Activated CD4-positive, alpha-beta T cell treated with anti-CD3 and anti-CD28 coated beads, Interleukin-2, amount 10 ng/mL, durations not matched to agents 7 days and 5 days (primary cell): ENCODE data around the gene SLC4A8. TPM values are rescaled to one million over a fixed set of nuclear protein-coding genes. Genes with fewer than 3 reads are reported as not detected.

Source experiments
- CTCF ChIA-PET: fragments of 350-600 bp; sonication (Branson Sonifier 250); formaldehyde crosslinking; loops from one replicate; lab custom pipeline; 2021; ENCODE audit warnings: antibody characterized with exemption; lab: Charles Lee
- POLR2A ChIA-PET: fragments of 350-600 bp; sonication (Branson Sonifier 250); formaldehyde crosslinking; loops from one replicate; lab custom pipeline; 2021; ENCODE audit warnings: antibody characterized with exemption; lab: Charles Lee
- DNase-seq: peaks from one replicate; pipeline ENCODE4 v3.0.0-alpha.2; 2020
- H3K27ac Mint-ChIP-seq: one replicate; pipeline ENCODE4 v1.8.0; 2021; ENCODE audit warnings: mild to moderate bottlenecking, moderate library complexity, mixed read lengths
- H3K27me3 Mint-ChIP-seq: one replicate; pipeline ENCODE4 v1.8.0; 2021; ENCODE audit warnings: mixed read lengths
- H3K36me3 Mint-ChIP-seq: one replicate; pipeline ENCODE4 v1.8.0; 2021; ENCODE audit warnings: low read depth, mixed read lengths
- H3K4me1 Mint-ChIP-seq: one replicate; pipeline ENCODE4 v1.8.0; 2021; ENCODE audit warnings: mixed read lengths
- H3K4me3 Mint-ChIP-seq: one replicate; pipeline ENCODE4 v1.8.0; 2021; ENCODE audit warnings: mild to moderate bottlenecking, moderate library complexity, mixed read lengths
- H3K9me3 Mint-ChIP-seq: one replicate; pipeline ENCODE4 v1.8.0; 2021; ENCODE audit warnings: mixed read lengths
- total RNA-seq, 2 experiments: library from RNA; stranded (reverse); gene quantifications; one replicate each; pipeline ENCODE4 v1.2.3, GENCODE V29; 2021

Gene SLC4A8
- total RNA-seq, 2 experiments from 2014 or later = 2.9 to 4.4 TPM

DNA sequence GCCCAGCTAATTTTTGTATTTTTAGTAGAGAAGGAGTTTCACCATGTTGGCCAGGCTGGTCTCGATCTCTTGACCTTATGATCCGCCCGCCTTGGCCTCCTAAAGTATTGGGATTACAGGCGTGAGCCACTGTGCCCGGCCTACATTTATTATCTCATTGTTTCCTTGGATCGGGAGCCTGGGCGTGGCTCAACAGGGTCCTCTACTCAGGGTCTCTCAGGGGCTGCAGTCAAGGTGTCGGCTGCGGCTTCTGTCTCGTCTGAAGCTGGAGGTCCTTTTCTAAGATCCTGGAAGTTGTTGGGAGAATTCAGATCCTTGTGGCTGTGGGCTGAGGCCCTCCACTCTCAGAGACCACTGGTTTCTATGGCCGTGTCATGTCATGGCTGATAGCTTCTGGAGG is 100.9 kb downstream of the SLC4A8 start:
- H3K4me3 Mint-ChIP-seq = no peak overlapping the region

DNA sequence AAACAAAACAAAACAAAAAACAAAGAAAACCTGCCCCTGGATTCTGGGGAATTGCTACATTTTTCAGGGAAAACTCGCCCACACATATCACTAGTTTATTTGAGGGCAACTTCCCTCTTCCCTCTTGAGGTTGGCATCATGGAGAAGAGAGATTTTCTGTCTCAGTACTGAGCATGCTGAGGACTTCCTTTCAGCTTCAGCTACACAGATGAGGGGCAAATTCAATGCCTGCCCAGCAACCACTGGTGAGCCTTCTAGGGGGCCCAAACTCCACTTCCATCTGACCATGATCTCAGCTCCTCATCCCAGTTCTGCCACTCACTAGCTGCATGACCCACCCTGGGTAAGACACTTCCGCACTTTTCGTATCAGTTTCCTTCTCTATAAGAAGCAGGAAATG is 103.3 kb downstream of the SLC4A8 start:
- H3K36me3 Mint-ChIP-seq = no peaks in the 10 kb centered on the region
- DNase-seq = no peak
- H3K27me3 Mint-ChIP-seq = peaks cover 6% of the 10 kb centered on the region
- peaks cover 8% of the 10 kb centered on the region for H3K4me1 Mint-ChIP-seq
- H3K4me3 Mint-ChIP-seq = no peak overlapping the region
- no peak overlapping the region for H3K27ac Mint-ChIP-seq
- H3K9me3 Mint-ChIP-seq = no peaks in the 10 kb centered on the region
- CTCF ChIA-PET = interaction anchor here (1.2 to 1.5 kb wide), 2 partner anchors 9 to 23 kb away, joined by 3 to 4 read pairs; no protein-coding TSS in a partner anchor
- POLR2A ChIA-PET = no interaction called here

More for the DNA sequence above, 100.9 kb downstream of the SLC4A8 start:
- no peaks in the 10 kb centered on the region for H3K4me1 Mint-ChIP-seq
- no peaks in the 10 kb centered on the region for H3K9me3 Mint-ChIP-seq
- DNase-seq = no peak
- H3K36me3 Mint-ChIP-seq = no peaks in the 10 kb centered on the region
- POLR2A ChIA-PET = no interaction called here
- H3K27ac Mint-ChIP-seq = no peak overlapping the region
- no peaks in the 10 kb centered on the region for H3K27me3 Mint-ChIP-seq
- CTCF ChIA-PET = interaction anchor here (1.7 kb wide), 1 partner anchor 12 kb away, joined by 3 read pairs; no protein-coding TSS in a partner anchor

DNA sequence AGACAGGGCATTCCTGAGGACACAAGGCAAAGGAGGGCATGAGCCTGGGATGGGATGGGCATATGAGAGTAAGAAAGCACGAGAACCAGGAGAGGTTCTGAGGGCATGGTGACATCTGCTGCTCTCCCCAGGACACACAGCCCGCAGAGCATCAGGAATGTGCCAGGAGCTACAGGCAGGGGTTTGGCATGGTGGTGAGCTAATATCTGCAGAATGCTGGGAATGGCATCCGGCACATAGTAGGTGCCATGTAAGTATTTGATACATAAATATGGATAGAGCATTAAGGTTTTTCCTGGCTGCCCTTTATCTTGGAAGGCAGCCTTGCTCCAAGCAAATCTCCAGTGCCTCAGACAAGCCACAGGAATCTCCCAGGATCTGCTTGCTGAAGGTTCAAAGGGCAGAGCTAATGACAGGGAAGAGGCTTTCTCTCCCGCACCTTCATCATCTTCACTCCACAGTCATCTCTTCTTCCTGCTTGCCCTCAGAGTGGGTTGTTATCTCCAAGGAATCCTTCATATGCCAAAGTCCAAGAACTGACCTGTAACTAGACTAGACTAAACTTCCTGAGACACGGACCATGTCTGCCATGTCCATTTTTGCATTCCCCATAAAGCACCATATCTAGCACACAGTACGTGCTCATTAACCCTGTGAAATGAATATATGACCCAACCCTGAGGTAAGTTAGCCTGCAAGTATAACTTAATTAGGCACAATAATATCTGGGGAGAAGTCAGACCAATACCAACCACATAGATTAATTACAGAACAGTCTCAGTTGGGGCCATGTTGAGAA is 104.4 kb downstream of the SLC4A8 start:
- Mint-ChIP-seq H3K36me3 (no peaks in the 10 kb centered on the region), H3K9me3 (no peaks in the 10 kb centered on the region), H3K27me3 (peaks cover 13% of the 10 kb centered on the region), H3K4me1 (peaks cover 8% of the 10 kb centered on the region), H3K4me3 (no peak overlapping the region), H3K27ac (no peak overlapping the region)
- no peak for DNase-seq
- ChIA-PET POLR2A (no interaction called here), CTCF (interaction anchor here (1.3 kb wide), 1 partner anchor 108 kb away, joined by 4 read pairs; no protein-coding TSS in a partner anchor)

DNA sequence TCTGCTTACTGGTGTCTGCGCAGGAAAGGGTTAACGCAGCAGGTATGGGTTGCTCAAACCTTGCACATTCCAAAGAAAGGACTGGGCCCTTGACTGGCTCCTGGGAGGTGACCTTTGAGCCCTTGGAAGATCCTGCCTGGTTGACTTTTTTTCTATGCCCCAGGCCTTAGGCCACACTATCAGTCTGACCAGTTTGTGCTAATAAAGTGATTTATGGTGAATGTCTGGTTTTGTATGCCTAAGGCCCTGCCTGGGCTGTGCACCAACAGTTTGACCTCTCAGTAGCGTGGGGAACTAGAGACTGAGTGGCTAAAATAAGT is 105.0 kb downstream of the SLC4A8 start:
- Mint-ChIP-seq H3K36me3 (no peaks in the 10 kb centered on the region), H3K27ac (no peak overlapping the region), H3K4me3 (no peak overlapping the region), H3K4me1 (peaks cover 8% of the 10 kb centered on the region), H3K9me3 (no peaks in the 10 kb centered on the region), H3K27me3 (peaks cover 14% of the 10 kb centered on the region)
- no peak for DNase-seq
- POLR2A ChIA-PET = no interaction called here
- CTCF ChIA-PET = interaction anchor here (1.3 kb wide), 1 partner anchor 109 kb away, joined by 4 read pairs; no protein-coding TSS in a partner anchor

DNA sequence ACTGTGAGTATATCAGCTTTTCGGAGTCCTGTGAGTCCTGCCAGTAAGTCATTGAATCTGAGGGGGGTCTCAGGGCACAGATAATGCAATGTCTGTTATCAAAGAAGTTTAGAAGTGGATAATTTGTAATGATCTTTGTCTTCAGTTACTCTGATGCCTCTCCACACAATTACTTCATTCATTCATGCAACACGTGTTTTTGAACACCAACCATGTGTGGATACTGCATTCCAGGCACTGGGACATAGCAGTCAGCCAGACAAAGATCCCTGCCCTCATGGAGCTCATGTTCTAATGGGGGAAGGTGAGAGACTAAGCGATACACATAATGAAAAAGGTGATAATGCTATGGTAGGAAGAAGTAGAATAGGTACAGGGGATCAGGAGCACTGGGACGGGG is 105.6 kb downstream of the SLC4A8 start:
- H3K27ac Mint-ChIP-seq = no peak overlapping the region
- no peaks in the 10 kb centered on the region for H3K36me3 Mint-ChIP-seq
- peaks cover 8% of the 10 kb centered on the region for H3K4me1 Mint-ChIP-seq
- H3K27me3 Mint-ChIP-seq = peaks cover 14% of the 10 kb centered on the region
- POLR2A ChIA-PET = no interaction called here
- no peak overlapping the region for H3K4me3 Mint-ChIP-seq
- CTCF ChIA-PET = interaction anchor here (1.0 to 4.5 kb wide), 4 partner anchors 11 to 109 kb away, joined by 3 to 35 read pairs (median 3); no protein-coding TSS in a partner anchor
- no peaks in the 10 kb centered on the region for H3K9me3 Mint-ChIP-seq
- DNase-seq = no peak

DNA sequence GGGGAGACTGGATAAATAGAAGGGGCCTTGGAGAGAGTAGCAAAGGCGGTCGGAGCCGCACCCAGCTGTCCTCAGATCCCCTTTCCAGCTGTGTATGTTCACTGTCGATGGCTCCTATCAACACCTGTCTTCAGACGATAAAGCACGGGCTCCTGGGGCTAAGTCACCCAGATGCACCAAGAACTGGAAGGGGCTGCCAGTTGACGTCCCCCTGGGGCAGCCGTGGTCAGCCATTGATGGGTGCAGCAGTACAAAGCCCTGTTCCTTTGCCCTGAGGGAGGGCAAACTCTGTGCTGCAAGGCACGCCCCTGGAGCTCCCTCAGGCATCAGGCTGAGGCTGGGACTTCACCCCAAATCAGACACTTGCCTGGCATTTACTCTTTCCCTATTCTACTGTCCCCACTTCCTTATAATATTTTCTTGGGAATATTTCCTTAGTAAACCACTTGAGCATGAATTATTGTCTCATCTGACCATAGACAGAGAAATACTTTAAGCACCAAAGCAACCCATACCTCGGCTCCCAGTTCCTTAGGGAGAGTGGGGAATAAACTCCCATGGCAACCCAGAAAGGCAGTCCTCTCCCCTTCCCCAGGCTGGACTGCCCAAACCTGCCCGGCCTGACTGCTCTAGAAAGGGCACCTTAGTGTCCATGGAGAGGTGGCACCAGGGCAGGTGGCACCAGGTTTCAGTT is 106.8 kb downstream of the SLC4A8 start:
- Mint-ChIP-seq H3K4me1 (peaks cover 8% of the 10 kb centered on the region), H3K27ac (no peak overlapping the region), H3K4me3 (no peak overlapping the region), H3K9me3 (no peaks in the 10 kb centered on the region), H3K36me3 (no peaks in the 10 kb centered on the region), H3K27me3 (peaks cover 14% of the 10 kb centered on the region)
- CTCF ChIA-PET = interaction anchor here (0.8 to 4.5 kb wide), 8 partner anchors 19 to 934 kb away, joined by 3 to 35 read pairs (median 3); no protein-coding TSS in a partner anchor
- POLR2A ChIA-PET = interaction anchor here (0.6 to 0.7 kb wide), 3 partner anchors 110 to 366 kb away, joined by 3 to 4 read pairs (median 4); no protein-coding TSS in a partner anchor
- no peak for DNase-seq

DNA sequence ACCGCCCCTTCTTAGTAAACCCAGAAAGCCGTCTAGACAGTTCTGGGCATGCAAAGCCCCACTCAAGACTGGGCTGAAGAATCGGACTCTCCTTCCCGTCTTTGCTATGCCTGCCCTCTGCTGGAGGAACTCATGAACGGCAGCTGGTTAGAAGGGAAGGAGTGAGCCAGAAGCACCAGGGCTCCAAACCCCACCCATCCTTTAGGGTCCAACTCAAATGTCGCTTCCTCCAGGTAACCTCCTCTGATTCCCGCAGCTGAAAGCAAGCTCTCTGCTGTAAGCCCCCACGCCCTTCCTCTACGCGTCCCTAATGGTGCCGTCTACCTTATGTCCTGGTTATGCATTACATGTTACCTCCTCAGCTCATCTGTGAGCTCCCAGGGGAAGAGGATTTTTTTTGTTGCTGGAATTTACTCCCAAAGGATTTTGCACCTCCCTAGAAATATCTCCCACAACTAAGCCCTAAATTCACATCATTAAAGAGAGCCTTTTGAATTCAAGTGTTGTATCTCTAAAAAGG is 107.4 kb downstream of the SLC4A8 start:
- ChIA-PET CTCF (interaction anchor here (0.8 to 4.5 kb wide), 9 partner anchors 12 to 933 kb away, joined by 3 to 35 read pairs (median 3); no protein-coding TSS in a partner anchor), POLR2A (interaction anchor here (0.6 to 0.7 kb wide), 2 partner anchors 111 to 365 kb away, joined by 4 read pairs; no protein-coding TSS in a partner anchor)
- Mint-ChIP-seq H3K4me3 (no peak overlapping the region), H3K4me1 (peaks cover 8% of the 10 kb centered on the region), H3K27ac (no peak overlapping the region), H3K36me3 (no peaks in the 10 kb centered on the region), H3K9me3 (no peaks in the 10 kb centered on the region), H3K27me3 (peaks cover 14% of the 10 kb centered on the region)
- DNase-seq = peak; percentile 85

DNA sequence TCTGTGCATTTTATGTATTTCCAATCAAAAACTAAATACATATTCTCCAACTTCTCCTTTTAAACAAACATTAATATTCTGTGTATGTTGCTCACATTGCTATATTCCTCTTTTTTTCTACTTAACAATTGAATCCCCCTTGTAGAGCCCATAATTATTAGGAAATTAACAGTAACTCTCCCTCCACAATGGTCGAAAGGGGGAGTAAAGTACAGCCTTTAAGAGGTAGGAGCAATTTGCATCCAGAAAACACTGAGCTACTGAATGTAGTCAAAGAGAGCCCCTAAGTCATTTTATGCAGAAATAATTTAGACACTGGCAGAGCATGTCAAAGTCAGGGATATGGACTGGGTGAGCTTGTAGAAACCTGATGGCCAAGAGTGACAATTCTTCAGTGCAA is 109.2 kb downstream of the SLC4A8 start:
- H3K4me3 Mint-ChIP-seq = no peak overlapping the region
- ChIA-PET POLR2A (no interaction called here), CTCF (interaction anchor here (0.7 to 4.5 kb wide), 2 partner anchors 53 to 113 kb away, joined by 3 to 35 read pairs; no protein-coding TSS in a partner anchor)
- H3K9me3 Mint-ChIP-seq = no peaks in the 10 kb centered on the region
- peaks cover 8% of the 10 kb centered on the region for H3K4me1 Mint-ChIP-seq
- no peak for DNase-seq
- H3K27ac Mint-ChIP-seq = no peak overlapping the region
- H3K27me3 Mint-ChIP-seq = peaks cover 14% of the 10 kb centered on the region
- H3K36me3 Mint-ChIP-seq = no peaks in the 10 kb centered on the region

DNA sequence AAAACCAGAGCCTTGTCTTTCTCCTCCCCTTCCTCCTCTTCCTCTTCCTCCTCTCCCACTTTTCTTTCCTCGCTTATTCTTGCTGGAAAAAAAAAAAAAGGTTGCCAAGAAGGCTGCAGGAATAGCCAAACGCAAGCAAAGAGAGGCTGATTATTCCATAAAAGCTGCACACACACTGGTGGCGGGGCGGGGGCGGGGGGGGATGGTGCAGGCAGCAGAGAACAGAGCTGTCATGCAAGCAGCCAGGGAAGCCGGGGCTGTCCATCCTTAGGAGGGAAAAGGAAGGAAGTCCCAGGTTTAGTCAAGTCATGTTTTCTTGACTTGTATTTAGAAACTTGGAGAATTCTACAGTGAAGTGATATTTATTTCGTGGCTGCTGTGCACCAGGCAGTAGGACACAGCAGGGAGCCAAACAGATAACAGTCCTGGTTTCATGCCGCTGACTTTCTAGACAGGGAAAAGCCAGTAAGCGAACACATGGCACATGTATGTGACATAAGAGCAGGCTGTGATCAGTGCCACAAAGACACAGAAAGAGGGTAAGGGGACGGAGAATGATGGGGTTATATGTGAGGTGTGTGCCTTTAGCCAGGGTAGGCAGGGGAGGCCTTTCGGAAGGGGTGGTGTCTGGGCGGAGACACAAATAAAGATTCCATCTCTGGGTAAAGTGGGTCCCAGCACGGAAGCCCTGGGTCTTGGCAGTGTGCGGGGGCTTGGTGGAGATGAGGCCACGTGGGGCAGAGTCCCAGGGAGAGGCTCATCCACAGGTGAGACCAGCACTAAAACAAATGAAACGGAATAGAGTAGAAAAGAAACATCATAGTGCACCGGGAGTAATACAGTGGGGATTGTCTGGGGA is 109.8 kb downstream of the SLC4A8 start:
- Mint-ChIP-seq H3K4me3 (no peak overlapping the region), H3K4me1 (peaks cover 8% of the 10 kb centered on the region), H3K36me3 (no peaks in the 10 kb centered on the region), H3K9me3 (no peaks in the 10 kb centered on the region), H3K27ac (no peak overlapping the region), H3K27me3 (peaks cover 14% of the 10 kb centered on the region)
- ChIA-PET CTCF (interaction anchor here (0.6 to 4.5 kb wide), 4 partner anchors 53 to 190 kb away, joined by 3 to 35 read pairs (median 4); no protein-coding TSS in a partner anchor), POLR2A (no interaction called here)
- DNase-seq = no peak

DNA sequence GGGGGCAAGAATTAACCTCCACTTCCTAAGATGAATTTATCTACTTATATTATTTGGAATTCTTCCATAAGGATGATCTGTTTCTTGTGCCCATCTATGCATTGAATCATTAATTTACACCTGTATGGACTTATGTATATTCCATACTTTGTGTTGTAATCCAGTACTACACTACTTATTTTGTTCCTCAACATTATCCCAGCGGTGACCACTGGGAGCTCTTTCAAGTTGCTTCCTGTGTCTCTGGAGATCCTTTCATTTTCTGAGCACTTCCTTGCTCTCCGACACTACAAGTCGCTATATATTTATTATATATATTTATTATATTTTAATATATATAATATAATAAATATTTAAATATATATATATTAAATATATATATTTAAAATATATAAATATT is 111.5 kb downstream of the SLC4A8 start:
- Mint-ChIP-seq H3K27ac (no peak overlapping the region), H3K27me3 (peaks cover 17% of the 10 kb centered on the region), H3K4me3 (no peak overlapping the region), H3K9me3 (no peaks in the 10 kb centered on the region), H3K4me1 (peaks cover 8% of the 10 kb centered on the region), H3K36me3 (no peaks in the 10 kb centered on the region)
- CTCF ChIA-PET = interaction anchor here (1.1 kb wide), 2 partner anchors 8 to 115 kb away, joined by 3 to 4 read pairs; no protein-coding TSS in a partner anchor
- DNase-seq = no peak
- POLR2A ChIA-PET = interaction anchor here (0.6 kb wide), 1 partner anchor 119 kb away, joined by 4 read pairs; no protein-coding TSS in a partner anchor

DNA sequence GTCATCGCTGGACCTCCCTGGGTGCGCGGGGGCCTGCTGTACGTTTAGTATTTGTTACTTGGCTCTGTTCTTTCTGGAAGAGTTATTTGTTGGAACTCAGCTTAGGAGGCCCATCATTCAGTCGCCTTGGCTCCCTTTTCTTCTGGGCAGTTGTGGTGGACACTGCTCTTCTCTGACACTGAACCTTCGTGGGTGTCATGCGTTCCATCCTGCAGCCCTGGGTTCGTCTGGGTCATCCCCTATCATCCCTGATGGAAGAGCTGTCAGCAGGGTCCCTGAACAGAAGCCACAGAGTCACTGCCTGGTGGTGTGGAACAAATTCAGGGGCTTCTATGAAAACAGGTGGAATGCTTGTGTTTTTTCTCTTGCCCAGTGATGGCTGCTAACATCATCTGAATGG is 113.5 kb downstream of the SLC4A8 start:
- POLR2A ChIA-PET = no interaction called here

More for the DNA sequence above, 113.5 kb downstream of the SLC4A8 start:
- H3K36me3 Mint-ChIP-seq = no peaks in the 10 kb centered on the region
- H3K27ac Mint-ChIP-seq = no peak overlapping the region
- H3K4me1 Mint-ChIP-seq = no peaks in the 10 kb centered on the region
- peaks cover 16% of the 10 kb centered on the region for H3K27me3 Mint-ChIP-seq
- no peak for DNase-seq
- CTCF ChIA-PET = interaction anchor here (1.0 to 1.1 kb wide), 2 partner anchors 13 to 16 kb away, joined by 3 read pairs; no protein-coding TSS in a partner anchor
- H3K9me3 Mint-ChIP-seq = no peaks in the 10 kb centered on the region
- no peak overlapping the region for H3K4me3 Mint-ChIP-seq
